K562 (cell line): ENCODE results near the gene FOXL2NB. TPM values are rescaled to one million over a fixed set of nuclear protein-coding genes. Genes with fewer than 3 reads are reported as not detected.

Experiments used
- ATAC-seq: fragments of 200-7000 bp; cut with Tn5 transposase; 3 replicates; pipeline ENCODE4 v1.9.1; 2020; ENCODE audit warnings: moderate library complexity
- BruUV-seq: library from RNA; stranded (reverse); fragments of 400-500 nt; replicated peaks from 2 replicates; lab custom pipeline; 2021; lab: Mats Ljungman, UMichigan
- CTCF ChIA-PET: fragments of 300-600 bp; formaldehyde crosslinking; extraction: SDS; loops from one replicate; lab custom pipeline; 2021; ENCODE audit warnings: low intra/inter-chr PET ratio; lab: Yijun Ruan, JAX
- POLR2A ChIA-PET: fragments of 300-600, 350-650 bp; sonication (Branson Sonifier 250); formaldehyde crosslinking; extraction: SDS; loops from one replicate; lab custom pipeline; 2021; ENCODE audit warnings: antibody characterized with exemption, inconsistent platforms; lab: Yijun Ruan, JAX
- DNase-seq, 4 experiments: peaks; one replicate each; pipeline versions ENCODE4 v3.0.0 to v3.0.0-alpha.2; 2011 to 2018; ENCODE audit warnings: low spot score in 3 of 4, mixed read lengths in 3 of 4; ENCODE audit errors: extremely low read depth in 1 of 4
- FAIRE-seq: peaks from 2 replicates; lab custom pipeline; 2011; peaks lifted over from hg19 to GRCh38; lab: Jason Lieb, UNC
- H2AFZ ChIP-seq: 2 replicates; pipeline ENCODE4 v1.6.0; 2011; ENCODE audit warnings: low read depth, low read length, control low read depth, inconsistent platforms
- H3K27ac ChIP-seq: fragments of 200-600 bp; 3 replicates; pipeline ENCODE4 v1.8.0; 2011; ENCODE audit warnings: low read depth, mild to moderate bottlenecking, control low read depth, inconsistent platforms, low read length, moderate library complexity, mixed read lengths; ENCODE audit errors: extremely low read depth
- H3K27me3 ChIP-seq, 2 experiments: fragments of 300-600 bp in 1 of 2; 2 replicates in 1 of 2; 3 replicates in 1 of 2; pipeline versions ENCODE4 v1.6.0 to v1.8.0; 2011; ENCODE audit warnings: inconsistent platforms in 2 of 2, low read length in 2 of 2, mild to moderate bottlenecking in 1 of 2, mixed read lengths in 1 of 2, moderate library complexity in 1 of 2; ENCODE audit not compliant: control insufficient read depth in 2 of 2, insufficient read depth in 2 of 2
- H3K36me3 ChIP-seq: fragments of 300-600 bp; 3 replicates; pipeline ENCODE4 v1.8.0; 2011; ENCODE audit warnings: mild to moderate bottlenecking, low read length, inconsistent platforms; ENCODE audit not compliant: control insufficient read depth, insufficient read depth
- H3K4me1 ChIP-seq, 2 experiments: fragments of 200-600 bp in 1 of 2; replicated peaks in 1 of 2; 2 replicates in 1 of 2; 3 replicates in 1 of 2; pipeline versions ENCODE4 v1.5.1 to v1.8.0; 2011; ENCODE audit warnings: inconsistent platforms in 2 of 2, low read length in 2 of 2, mild to moderate bottlenecking in 1 of 2, mixed read lengths in 1 of 2, moderate library complexity in 1 of 2; ENCODE audit not compliant: control insufficient read depth in 2 of 2, insufficient read depth in 2 of 2
- H3K4me2 ChIP-seq: 2 replicates; pipeline ENCODE4 v1.6.1; 2011; ENCODE audit warnings: low read length, control low read depth, inconsistent platforms, mixed read lengths; ENCODE audit not compliant: insufficient read depth
- H3K4me3 ChIP-seq: fragments of 200-600 bp; sonication (generic), shearing (Covaris generic); 2 replicates; pipeline ENCODE4 v1.5.1; 2016; ENCODE audit warnings: control low read depth, inconsistent platforms
- H3K79me2 ChIP-seq: fragments of 200-600 bp; 3 replicates; pipeline ENCODE4 v1.8.0; 2011; ENCODE audit warnings: low read length, inconsistent platforms; ENCODE audit not compliant: control insufficient read depth, insufficient read depth
- H3K9ac ChIP-seq, 2 experiments: 2 replicates each; pipeline versions ENCODE4 v1.6.0 to v1.6.1; 2011; ENCODE audit warnings: low read depth in 2 of 2, low read length in 2 of 2, control low read depth in 1 of 2, inconsistent platforms in 1 of 2, mild to moderate bottlenecking in 1 of 2, mixed read lengths in 1 of 2; ENCODE audit not compliant: insufficient read depth in 1 of 2
- H3K9me1 ChIP-seq: one replicate; pipeline ENCODE4 v1.6.0; 2011; ENCODE audit warnings: inconsistent platforms, mild to moderate bottlenecking, low read length, moderate library complexity; ENCODE audit not compliant: control insufficient read depth, insufficient read depth
- H3K9me3 ChIP-seq: replicated peaks from 2 replicates; pipeline ENCODE4 v1.5.1; 2011; ENCODE audit warnings: low read depth, low read length, inconsistent platforms; ENCODE audit not compliant: control insufficient read depth, insufficient read depth
- H4K20me1 ChIP-seq: replicated peaks from 2 replicates; pipeline ENCODE4 v1.6.1; 2011; ENCODE audit warnings: low read length, inconsistent platforms, mixed read lengths; ENCODE audit not compliant: control insufficient read depth, insufficient read depth
- CBFA2T2 ChIP-seq: fragments of 450-650 bp; conservative IDR thresholded peaks from 2 replicates; pipeline ENCODE4 v1.6.1; 2017; ENCODE audit warnings: mild to moderate bottlenecking
- MCM2 ChIP-seq: fragments of 450-650 bp; IDR thresholded peaks from 2 replicates; pipeline ENCODE4 v1.6.1; 2017; ENCODE audit warnings: low read depth, mild to moderate bottlenecking
- MIER1 ChIP-seq: fragments of 450-650 bp; IDR thresholded peaks from 2 replicates; pipeline ENCODE4 v1.6.1; 2016; ENCODE audit warnings: antibody characterized with exemption, mild to moderate bottlenecking, low read depth
- PREB ChIP-seq: sonication (generic); formaldehyde crosslinking; IDR thresholded peaks from 2 replicates; pipeline ENCODE4 v1.8.1; 2023; ENCODE audit warnings: mild to moderate bottlenecking, missing genetic modification reagents
- SIN3A ChIP-seq, 2 experiments: fragments of 150-350 bp in 1 of 2; IDR thresholded peaks; 2 replicates each; pipeline ENCODE4 v1.6.1; 2011 to 2016; ENCODE audit warnings: borderline replicate concordance in 2 of 2, low read depth in 2 of 2, low read length in 2 of 2, mild to moderate bottlenecking in 2 of 2, moderate library complexity in 2 of 2; ENCODE audit not compliant: control insufficient read depth in 1 of 2
- SP1 ChIP-seq: sonication (generic); formaldehyde crosslinking; IDR thresholded peaks from 2 replicates; pipeline ENCODE4 v1.8.1; 2022; ENCODE audit warnings: mild to moderate bottlenecking, missing genetic modification reagents
- TAF9B ChIP-seq: fragments of 450-650 bp; IDR thresholded peaks from 2 replicates; pipeline ENCODE4 v1.6.1; 2018; ENCODE audit warnings: mild to moderate bottlenecking; ENCODE audit not compliant: partially characterized antibody
- ZFPM2 ChIP-seq: fragments of 250-450 bp; sonication (Bioruptor Pico); IDR thresholded peaks from 2 replicates; pipeline ENCODE4 v1.5.1; 2022; ENCODE audit warnings: mild to moderate bottlenecking
- ZKSCAN8 ChIP-seq: fragments of 200-800 bp; sonication (Bioruptor generic); IDR thresholded peaks from 2 replicates; pipeline ENCODE4 v1.6.1; 2016; ENCODE audit warnings: missing genetic modification characterization, missing compliant biosample characterization
- WGBS: fragments of 100-300 bp; shearing (Covaris generic); methylation state at CpG from one replicate; pipeline ENCODE4 v1.1.6; 2016; ENCODE audit warnings: low coverage, mixed read lengths; ENCODE audit not compliant: insufficient coverage; ENCODE audit errors: missing lambda C conversion rate; 5-methylcytosine and 5-hydroxymethylcytosine counted together
- in situ Hi-C: fragments of 300-500 bp; cut with MboI; formaldehyde crosslinking; loops from 4 replicates; pipeline ENCODE4 v1.15.0; 2018; ENCODE audit warnings: inconsistent platforms, mixed read lengths
- intact Hi-C: fragments of 100-400 bp; cut with micrococcal nuclease; formaldehyde crosslinking; loops from 2 replicates; pipeline ENCODE4 v1.14.2; 2022
- polyA plus RNA-seq, 8 experiments: library from polyadenylated mRNA; depleted of rRNA in 4 of 8; stranded (reverse) in 5 of 8; unstranded in 3 of 8; fragments of >200 nt; fragmentation: Nextera tagmentation in 2 of 8; fragmentation: Illumina TruSeq in 1 of 8; extraction: Ambion mirVana in 2 of 8; extraction: Trizol in 1 of 8; gene quantifications; 2 replicates each; pipeline versions ENCODE4 v1.2.1 to v1.2.3, GENCODE V29; 2011 to 2014; ENCODE audit warnings: inconsistent platforms in 1 of 8, missing spikeins in 1 of 8
- total RNA-seq, 7 experiments: library from RNA; depleted of rRNA in 6 of 7; stranded (reverse); fragments of >200 nt in 6 of 7; fragmentation: Illumina TruSeq in 2 of 7; extraction: Trizol in 2 of 7; gene quantifications; 2 replicates each; pipeline versions ENCODE4 v1.2.1 to v1.2.3, GENCODE V29; 2011 to 2021; ENCODE audit warnings: low replicate concordance in 1 of 7
- TF ChIP-seq, protein P1 (sequence below): sonication (generic); formaldehyde crosslinking; IDR thresholded peaks from 2 replicates; pipeline ENCODE4 v1.8.0; 2022; ENCODE audit warnings: mild to moderate bottlenecking, low read depth, missing genetic modification reagents
- TF ChIP-seq, protein P2 (sequence below): fragments of 200-800 bp; sonication (Bioruptor generic); IDR thresholded peaks from 2 replicates; pipeline ENCODE4 v1.6.1; 2016; ENCODE audit warnings: missing genetic modification characterization, missing compliant biosample characterization
- TF ChIP-seq, protein P3 (sequence below): fragments of 450-650 bp; formaldehyde crosslinking; IDR thresholded peaks from 2 replicates; pipeline ENCODE4 v1.4.0; 2020; ENCODE audit warnings: mild to moderate bottlenecking
- TF ChIP-seq, protein P4 (sequence below): sonication (generic); formaldehyde crosslinking; IDR thresholded peaks from 2 replicates; pipeline ENCODE4 v1.9.0; 2022; ENCODE audit warnings: mild to moderate bottlenecking, missing genetic modification reagents

Gene FOXL2NB
- total and polyA plus RNA-seq, 9 of the 15 experiments (the other 6 are each of a cell fraction or from before 2014, with no cell fraction given) = 0.71 to 17.4 (median 9.0) TPM

GRCh38 chr3:138944654-138944928 is 2.4 kb upstream of the FOXL2NB start:
- in situ Hi-C loops = loop anchor here (25.0 kb wide), 1 partner anchor 882 kb away; no protein-coding TSS in a partner anchor
- Histone ChIP-seq H3K9me1 (no peaks in the 10 kb centered on the region), H3K4me1 (peaks cover 22 to 51% of the 10 kb centered on the region in 2 experiments; a peak in 4 of 5 replicates), H3K27ac (peak overlapping the region; percentile 79), H3K27me3 (no peaks in the 10 kb centered on the region), H2AFZ (peak overlapping the region; percentile 90), H4K20me1 (no peaks in the 10 kb centered on the region; the same call in 1 of the 2 replicates), H3K9me3 (no peaks in the 10 kb centered on the region), H3K9ac (peak overlapping the region; percentile 78 to 94), H3K4me2 (peak overlapping the region; percentile 87), H3K36me3 (peaks cover 20% of the 10 kb centered on the region), H3K79me2 (peaks cover 72% of the 10 kb centered on the region), H3K4me3 (peak overlapping the region; percentile 59)
- no peak for ATAC-seq
- POLR2A ChIA-PET = interaction anchor here (0.6 to 2.0 kb wide), 7 partner anchors 9 to 607 kb away, joined by 3 to 10 read pairs (median 3); no protein-coding TSS in a partner anchor
- intact Hi-C loops = loop anchor here (10.0 kb wide), 1 partner anchor 880 kb away; no protein-coding TSS in a partner anchor
- no TSS peak for BruUV-seq
- CTCF ChIA-PET = no interaction called here
- 0% methylated on average over 7 of the region's 12 CpGs for WGBS
- no peak for DNase-seq
- FAIRE-seq = no peak
- TF ChIP-seq ZKSCAN8 (CRISPR knock-in tag) (0 out of 2 replicates have a peak, but pooled peaks have one; percentile 38), MIER1 (no peak), CBFA2T2 (no peak), MCM2 (no peak), SIN3A (IDR thresholded peaks at IDR 0.05; ENCODE audit: borderline replicate concordance in 2 of 2, control insufficient read depth in 1 of 2, low read depth in 2 of 2, low read length in 2 of 2) (peak in 1 of 2 experiments; percentile 23; a peak in 1 of 4 replicates), ZFPM2 (CRISPR knock-in tag) (no peak), TAF9B (no peak), PREB (CRISPR knock-in tag) (no peak), SP1 (0 out of 2 replicates have a peak, but pooled peaks have one; percentile 2)
- TF ChIP-seq, protein P1, sequence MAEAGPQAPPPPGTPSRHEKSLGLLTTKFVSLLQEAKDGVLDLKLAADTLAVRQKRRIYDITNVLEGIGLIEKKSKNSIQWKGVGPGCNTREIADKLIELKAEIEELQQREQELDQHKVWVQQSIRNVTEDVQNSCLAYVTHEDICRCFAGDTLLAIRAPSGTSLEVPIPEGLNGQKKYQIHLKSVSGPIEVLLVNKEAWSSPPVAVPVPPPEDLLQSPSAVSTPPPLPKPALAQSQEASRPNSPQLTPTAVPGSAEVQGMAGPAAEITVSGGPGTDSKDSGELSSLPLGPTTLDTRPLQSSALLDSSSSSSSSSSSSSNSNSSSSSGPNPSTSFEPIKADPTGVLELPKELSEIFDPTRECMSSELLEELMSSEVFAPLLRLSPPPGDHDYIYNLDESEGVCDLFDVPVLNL = no peak
- TF ChIP-seq, protein P2, sequence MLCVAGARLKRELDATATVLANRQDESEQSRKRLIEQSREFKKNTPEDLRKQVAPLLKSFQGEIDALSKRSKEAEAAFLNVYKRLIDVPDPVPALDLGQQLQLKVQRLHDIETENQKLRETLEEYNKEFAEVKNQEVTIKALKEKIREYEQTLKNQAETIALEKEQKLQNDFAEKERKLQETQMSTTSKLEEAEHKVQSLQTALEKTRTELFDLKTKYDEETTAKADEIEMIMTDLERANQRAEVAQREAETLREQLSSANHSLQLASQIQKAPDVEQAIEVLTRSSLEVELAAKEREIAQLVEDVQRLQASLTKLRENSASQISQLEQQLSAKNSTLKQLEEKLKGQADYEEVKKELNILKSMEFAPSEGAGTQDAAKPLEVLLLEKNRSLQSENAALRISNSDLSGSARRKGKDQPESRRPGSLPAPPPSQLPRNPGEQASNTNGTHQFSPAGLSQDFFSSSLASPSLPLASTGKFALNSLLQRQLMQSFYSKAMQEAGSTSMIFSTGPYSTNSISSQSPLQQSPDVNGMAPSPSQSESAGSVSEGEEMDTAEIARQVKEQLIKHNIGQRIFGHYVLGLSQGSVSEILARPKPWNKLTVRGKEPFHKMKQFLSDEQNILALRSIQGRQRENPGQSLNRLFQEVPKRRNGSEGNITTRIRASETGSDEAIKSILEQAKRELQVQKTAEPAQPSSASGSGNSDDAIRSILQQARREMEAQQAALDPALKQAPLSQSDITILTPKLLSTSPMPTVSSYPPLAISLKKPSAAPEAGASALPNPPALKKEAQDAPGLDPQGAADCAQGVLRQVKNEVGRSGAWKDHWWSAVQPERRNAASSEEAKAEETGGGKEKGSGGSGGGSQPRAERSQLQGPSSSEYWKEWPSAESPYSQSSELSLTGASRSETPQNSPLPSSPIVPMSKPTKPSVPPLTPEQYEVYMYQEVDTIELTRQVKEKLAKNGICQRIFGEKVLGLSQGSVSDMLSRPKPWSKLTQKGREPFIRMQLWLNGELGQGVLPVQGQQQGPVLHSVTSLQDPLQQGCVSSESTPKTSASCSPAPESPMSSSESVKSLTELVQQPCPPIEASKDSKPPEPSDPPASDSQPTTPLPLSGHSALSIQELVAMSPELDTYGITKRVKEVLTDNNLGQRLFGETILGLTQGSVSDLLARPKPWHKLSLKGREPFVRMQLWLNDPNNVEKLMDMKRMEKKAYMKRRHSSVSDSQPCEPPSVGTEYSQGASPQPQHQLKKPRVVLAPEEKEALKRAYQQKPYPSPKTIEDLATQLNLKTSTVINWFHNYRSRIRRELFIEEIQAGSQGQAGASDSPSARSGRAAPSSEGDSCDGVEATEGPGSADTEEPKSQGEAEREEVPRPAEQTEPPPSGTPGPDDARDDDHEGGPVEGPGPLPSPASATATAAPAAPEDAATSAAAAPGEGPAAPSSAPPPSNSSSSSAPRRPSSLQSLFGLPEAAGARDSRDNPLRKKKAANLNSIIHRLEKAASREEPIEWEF (CRISPR knock-in tag) = 0 out of 2 replicates have a peak, but pooled peaks have one; percentile 40
- TF ChIP-seq, protein P3, sequence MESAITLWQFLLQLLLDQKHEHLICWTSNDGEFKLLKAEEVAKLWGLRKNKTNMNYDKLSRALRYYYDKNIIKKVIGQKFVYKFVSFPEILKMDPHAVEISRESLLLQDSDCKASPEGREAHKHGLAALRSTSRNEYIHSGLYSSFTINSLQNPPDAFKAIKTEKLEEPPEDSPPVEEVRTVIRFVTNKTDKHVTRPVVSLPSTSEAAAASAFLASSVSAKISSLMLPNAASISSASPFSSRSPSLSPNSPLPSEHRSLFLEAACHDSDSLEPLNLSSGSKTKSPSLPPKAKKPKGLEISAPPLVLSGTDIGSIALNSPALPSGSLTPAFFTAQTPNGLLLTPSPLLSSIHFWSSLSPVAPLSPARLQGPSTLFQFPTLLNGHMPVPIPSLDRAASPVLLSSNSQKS = no peak
- TF ChIP-seq, protein P4, sequence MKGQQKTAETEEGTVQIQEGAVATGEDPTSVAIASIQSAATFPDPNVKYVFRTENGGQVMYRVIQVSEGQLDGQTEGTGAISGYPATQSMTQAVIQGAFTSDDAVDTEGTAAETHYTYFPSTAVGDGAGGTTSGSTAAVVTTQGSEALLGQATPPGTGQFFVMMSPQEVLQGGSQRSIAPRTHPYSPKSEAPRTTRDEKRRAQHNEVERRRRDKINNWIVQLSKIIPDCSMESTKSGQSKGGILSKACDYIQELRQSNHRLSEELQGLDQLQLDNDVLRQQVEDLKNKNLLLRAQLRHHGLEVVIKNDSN (CRISPR knock-in tag) = no peak
